H9 (cell line): ENCODE measurements around the gene FBXO41. TPM values are rescaled to one million over a fixed set of nuclear protein-coding genes. Genes with fewer than 3 reads are reported as not detected.

Source experiments
- DNase-seq: peaks from one replicate; pipeline ENCODE4 v3.0.0-alpha.2; 2017
- H2AFZ ChIP-seq: one replicate; pipeline ENCODE4 v1.6.1; 2013; ENCODE audit warnings: mild to moderate bottlenecking, low read length, control low read depth, moderate library complexity
- H2AK5ac ChIP-seq: 2 replicates; pipeline ENCODE4 v1.6.1; 2013; ENCODE audit warnings: low read length, control low read depth, mixed read lengths; ENCODE audit not compliant: insufficient read length
- H2BK120ac ChIP-seq: one replicate; pipeline ENCODE4 v1.6.1; 2013; ENCODE audit warnings: low read depth, mild to moderate bottlenecking, low read length, control low read depth, inconsistent platforms; ENCODE audit not compliant: poor library complexity, severe bottlenecking
- H2BK12ac ChIP-seq: 2 replicates; pipeline ENCODE4 v1.6.1; 2013; ENCODE audit warnings: low read length, control low read depth, mixed read lengths, low read depth; ENCODE audit not compliant: insufficient read length
- H2BK15ac ChIP-seq: 2 replicates; pipeline ENCODE4 v1.6.1; 2013; ENCODE audit warnings: low read depth, low read length, control low read depth
- H2BK20ac ChIP-seq: one replicate; pipeline ENCODE4 v1.6.1; 2013; ENCODE audit warnings: low read depth, mild to moderate bottlenecking, low read length, control low read depth, inconsistent platforms; ENCODE audit not compliant: poor library complexity, severe bottlenecking
- H2BK5ac ChIP-seq: 2 replicates; pipeline ENCODE4 v1.6.1; 2013; ENCODE audit warnings: low read length, control low read depth, mixed read lengths; ENCODE audit not compliant: insufficient read length
- H3K14ac ChIP-seq: 2 replicates; pipeline ENCODE4 v1.6.1; 2013; ENCODE audit warnings: low read length, control low read depth; ENCODE audit not compliant: insufficient read depth
- H3K18ac ChIP-seq: 2 replicates; pipeline ENCODE4 v1.6.1; 2013; ENCODE audit warnings: low read depth, mild to moderate bottlenecking, mixed read lengths, low read length, control low read depth; ENCODE audit not compliant: insufficient read length
- H3K23ac ChIP-seq: 2 replicates; pipeline ENCODE4 v1.6.1; 2013; ENCODE audit warnings: low read length, control low read depth, mixed read lengths, low read depth; ENCODE audit not compliant: insufficient read length
- H3K23me2 ChIP-seq: 2 replicates; pipeline ENCODE4 v1.6.1; 2013; ENCODE audit warnings: low read depth, mild to moderate bottlenecking, mixed read lengths, low read length, control low read depth; ENCODE audit not compliant: insufficient read length, poor library complexity, severe bottlenecking
- H3K27ac ChIP-seq: 2 replicates; pipeline ENCODE4 v1.5.1; 2013; ENCODE audit warnings: low read length, control low read depth, mixed read lengths, low read depth; ENCODE audit not compliant: insufficient read length
- H3K27me3 ChIP-seq: 2 replicates; pipeline ENCODE4 v1.6.1; 2013; ENCODE audit warnings: low read length, control low read depth, inconsistent platforms; ENCODE audit not compliant: insufficient read depth
- H3K4ac ChIP-seq: 2 replicates; pipeline ENCODE4 v1.6.1; 2013; ENCODE audit warnings: low read depth, mild to moderate bottlenecking, control low read depth, inconsistent platforms, low read length, moderate library complexity
- H3K4me1 ChIP-seq: 2 replicates; pipeline ENCODE4 v1.6.1; 2013; ENCODE audit warnings: low read length, control low read depth, inconsistent platforms; ENCODE audit not compliant: insufficient read depth
- H3K4me2 ChIP-seq: 2 replicates; pipeline ENCODE4 v1.6.1; 2013; ENCODE audit warnings: low read length, control low read depth, mixed read lengths; ENCODE audit not compliant: insufficient read length, insufficient read depth
- H3K56ac ChIP-seq: 2 replicates; pipeline ENCODE4 v1.6.1; 2013; ENCODE audit warnings: low read depth, mild to moderate bottlenecking, mixed read lengths, low read length, control low read depth; ENCODE audit not compliant: insufficient read length
- H3K79me1 ChIP-seq: 2 replicates; pipeline ENCODE4 v1.6.1; 2013; ENCODE audit warnings: low read depth, mild to moderate bottlenecking, moderate library complexity, low read length, control low read depth, inconsistent platforms; ENCODE audit not compliant: insufficient read depth, poor library complexity, severe bottlenecking
- H3K79me2 ChIP-seq: 2 replicates; pipeline ENCODE4 v1.6.1; 2013; ENCODE audit warnings: low read length, control low read depth, inconsistent platforms; ENCODE audit not compliant: insufficient read depth
- H3K9ac ChIP-seq: 2 replicates; pipeline ENCODE4 v1.6.1; 2013; ENCODE audit warnings: low read length, control low read depth, mixed read lengths; ENCODE audit not compliant: insufficient read length; ENCODE audit errors: extremely low read depth
- H3K9me3 ChIP-seq: one replicate; pipeline ENCODE4 v1.6.1; 2013; ENCODE audit warnings: low read depth, low read length, inconsistent platforms; ENCODE audit not compliant: control insufficient read depth
- H3T11ph ChIP-seq: one replicate; pipeline ENCODE4 v1.6.1; 2013; ENCODE audit warnings: mild to moderate bottlenecking, low read length, control low read depth, inconsistent platforms
- H4K20me1 ChIP-seq: one replicate; pipeline ENCODE4 v1.6.1; 2013; ENCODE audit not compliant: control insufficient read depth, insufficient read length, insufficient read depth
- H4K5ac ChIP-seq: 2 replicates; pipeline ENCODE4 v1.6.1; 2013; ENCODE audit warnings: low read depth, mild to moderate bottlenecking, mixed read lengths, low read length, control low read depth; ENCODE audit not compliant: insufficient read length
- H4K8ac ChIP-seq: replicated peaks from 2 replicates; pipeline ENCODE4 v1.6.1; 2013; ENCODE audit warnings: low read length, control low read depth, mixed read lengths, low read depth; ENCODE audit not compliant: insufficient read length
- H4K91ac ChIP-seq: 2 replicates; pipeline ENCODE4 v1.6.1; 2013; ENCODE audit warnings: low read depth, mild to moderate bottlenecking, moderate library complexity, mixed read lengths, low read length, control low read depth; ENCODE audit not compliant: insufficient read length
- H3K27ac Mint-ChIP-seq, 3 experiments: 2 replicates in 2 of 3; 3 replicates in 1 of 3; pipeline ENCODE4 v1.8.0; 2020 to 2021; ENCODE audit warnings: mixed read lengths in 3 of 3, mild to moderate bottlenecking in 1 of 3, moderate library complexity in 1 of 3
- H3K27me3 Mint-ChIP-seq: 2 replicates; pipeline ENCODE4 v1.8.0; 2021; ENCODE audit warnings: low read depth, mild to moderate bottlenecking, moderate library complexity, mixed read lengths
- H3K36me3 Mint-ChIP-seq, 3 experiments: 2 replicates in 2 of 3; 3 replicates in 1 of 3; pipeline ENCODE4 v1.8.0; 2020 to 2021; ENCODE audit warnings: low read depth in 3 of 3, mixed read lengths in 3 of 3; ENCODE audit not compliant: insufficient read depth in 1 of 3
- H3K4me1 Mint-ChIP-seq, 2 experiments: 2 replicates each; pipeline ENCODE4 v1.8.0; 2020; ENCODE audit warnings: mixed read lengths in 2 of 2
- H3K4me3 Mint-ChIP-seq, 2 experiments: 2 replicates in 1 of 2; 3 replicates in 1 of 2; pipeline ENCODE4 v1.8.0; 2020 to 2021; ENCODE audit warnings: mild to moderate bottlenecking in 2 of 2, mixed read lengths in 2 of 2, moderate library complexity in 1 of 2
- H3K9me3 Mint-ChIP-seq, 2 experiments: 2 replicates in 1 of 2; 3 replicates in 1 of 2; pipeline ENCODE4 v1.8.0; 2020; ENCODE audit warnings: mild to moderate bottlenecking in 2 of 2, mixed read lengths in 2 of 2, moderate library complexity in 1 of 2
- WGBS: extraction: QIAGEN DNeasy Blood & Tissue Kit; methylation state at CpG from one replicate; pipeline ENCODE4 v1.1.7; 2013; ENCODE audit warnings: missing lambda C conversion rate, low lambda C conversion rate, mixed read lengths; ENCODE audit not compliant: insufficient read length; ENCODE audit errors: extremely low coverage; 5-methylcytosine and 5-hydroxymethylcytosine counted together
- total RNA-seq: library from RNA; stranded (reverse); gene quantifications from 2 replicates; pipeline ENCODE4 v1.2.1, GENCODE V29; 2021
- TF ChIP-seq, protein P1 (sequence below): fragments of 200-600 bp; sonication (generic); conservative IDR thresholded peaks from 3 replicates; pipeline ENCODE4 v1.8.0; 2021; ENCODE audit warnings: antibody characterized with exemption, mild to moderate bottlenecking

The FBXO41 gene
- total RNA-seq, 1 experiment from 2014 or later = 16.2 TPM

GRCh38 chr2:73246850-73247249 lies 37.4 kb downstream of the FBXO41 start:
- Histone ChIP-seq H4K8ac (no peak overlapping the region), H3K9ac (no peak overlapping the region), H3T11ph (no peak overlapping the region), H3K79me2 (no peaks in the 10 kb centered on the region), H2BK20ac (no peak overlapping the region), H3K18ac (no peak overlapping the region), H3K27ac (no peak overlapping the region), H3K4me2 (no peak overlapping the region), H2AFZ (no peak overlapping the region), H3K56ac (no peak overlapping the region), H3K79me1 (no peaks in the 10 kb centered on the region), H3K4me1 (no peaks in the 10 kb centered on the region), H2BK12ac (no peak overlapping the region), H2BK15ac (no peak overlapping the region), H3K4ac (no peak overlapping the region), H4K20me1 (no peaks in the 10 kb centered on the region), H3K27me3 (no peaks in the 10 kb centered on the region), H3K23me2 (no peaks in the 10 kb centered on the region), H3K23ac (no peak overlapping the region), H2BK5ac (no peak overlapping the region), H2BK120ac (no peak overlapping the region), H2AK5ac (no peak overlapping the region), H3K9me3 (no peaks in the 10 kb centered on the region), H4K5ac (no peak overlapping the region), H4K91ac (no peak overlapping the region), H3K14ac (no peak overlapping the region)
- Mint-ChIP-seq H3K4me1 (no peaks in the 10 kb centered on the region), H3K27me3 (no peaks in the 10 kb centered on the region), H3K9me3 (no peaks in the 10 kb centered on the region), H3K36me3 (peaks cover 61 to 93% (median 91%) of the 10 kb centered on the region in 3 experiments), H3K27ac (peak overlapping the region in 1 of 3 experiments; percentile 37; a peak in 2 of 7 replicates), H3K4me3 (no peak overlapping the region)
- no peak for DNase-seq
- no CpG with 5 or more reads among the region's 3 CpGs for WGBS
- TF ChIP-seq, protein P1, sequence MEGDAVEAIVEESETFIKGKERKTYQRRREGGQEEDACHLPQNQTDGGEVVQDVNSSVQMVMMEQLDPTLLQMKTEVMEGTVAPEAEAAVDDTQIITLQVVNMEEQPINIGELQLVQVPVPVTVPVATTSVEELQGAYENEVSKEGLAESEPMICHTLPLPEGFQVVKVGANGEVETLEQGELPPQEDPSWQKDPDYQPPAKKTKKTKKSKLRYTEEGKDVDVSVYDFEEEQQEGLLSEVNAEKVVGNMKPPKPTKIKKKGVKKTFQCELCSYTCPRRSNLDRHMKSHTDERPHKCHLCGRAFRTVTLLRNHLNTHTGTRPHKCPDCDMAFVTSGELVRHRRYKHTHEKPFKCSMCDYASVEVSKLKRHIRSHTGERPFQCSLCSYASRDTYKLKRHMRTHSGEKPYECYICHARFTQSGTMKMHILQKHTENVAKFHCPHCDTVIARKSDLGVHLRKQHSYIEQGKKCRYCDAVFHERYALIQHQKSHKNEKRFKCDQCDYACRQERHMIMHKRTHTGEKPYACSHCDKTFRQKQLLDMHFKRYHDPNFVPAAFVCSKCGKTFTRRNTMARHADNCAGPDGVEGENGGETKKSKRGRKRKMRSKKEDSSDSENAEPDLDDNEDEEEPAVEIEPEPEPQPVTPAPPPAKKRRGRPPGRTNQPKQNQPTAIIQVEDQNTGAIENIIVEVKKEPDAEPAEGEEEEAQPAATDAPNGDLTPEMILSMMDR = no peak
